T-cell (primary cell): ENCODE measurements around the gene NDUFB6. TPM values are rescaled to one million over a fixed set of nuclear protein-coding genes. Genes with fewer than 3 reads are reported as not detected.

ENCODE experiments used
- ATAC-seq, 4 experiments: fragments of 200-7000 bp in 3 of 4; fragments of 150-1000 bp in 1 of 4; cut with Tn5 transposase; replicated peaks in 1 of 4; 1 replicate in 3 of 4; 2 replicates in 1 of 4; pipeline ENCODE4 v1.10.0; 2021; ENCODE audit warnings: moderate library complexity in 3 of 4, mild to moderate bottlenecking in 2 of 4, moderate number of reproducible peaks in 1 of 4
- CTCF ChIA-PET, 2 donors: fragments of 300-600 bp; sonication (Branson Sonifier 250); formaldehyde crosslinking; loops; one replicate each; lab custom pipeline; 2022; ENCODE audit warnings: antibody characterized with exemption in 2 of 2; lab: Charles Lee
- POLR2A ChIA-PET, 2 donors: fragments of 300-600 bp; sonication (Branson Sonifier 250); formaldehyde crosslinking; loops; one replicate each; lab custom pipeline; 2022; ENCODE audit warnings: antibody characterized with exemption in 2 of 2; lab: Charles Lee
- DNase-seq, 35 experiments: peaks; one replicate each; pipeline versions ENCODE4 v3.0.0 to v3.0.0-alpha.2; 2013 to 2023
- H3K27ac ChIP-seq: one replicate; pipeline ENCODE4 v1.5.1; 2013; ENCODE audit warnings: low read length
- H3K27me3 ChIP-seq, 2 experiments: replicated peaks in 1 of 2; 1 replicate in 1 of 2; 2 replicates in 1 of 2; pipeline versions ENCODE4 v1.6.1 to v1.7.0; 2013; ENCODE audit warnings: low read length in 1 of 2, mixed read lengths in 1 of 2; ENCODE audit not compliant: control insufficient read depth in 2 of 2, insufficient read depth in 2 of 2; ENCODE audit errors: extremely low read depth in 1 of 2
- H3K36me3 ChIP-seq, 2 donors: 1 replicate in 1 of 2; 2 replicates in 1 of 2; pipeline versions ENCODE4 v1.6.1 to v1.7.0; 2013; ENCODE audit warnings: low read length in 1 of 2; ENCODE audit not compliant: control insufficient read depth in 2 of 2, insufficient read depth in 1 of 2; ENCODE audit errors: extremely low read depth in 1 of 2
- H3K4me1 ChIP-seq, 2 experiments: 1 replicate in 1 of 2; 2 replicates in 1 of 2; pipeline versions ENCODE4 v1.6.1 to v1.7.0; 2013; ENCODE audit warnings: low read length in 2 of 2, mixed read lengths in 1 of 2; ENCODE audit not compliant: insufficient read depth in 2 of 2, control insufficient read depth in 1 of 2; ENCODE audit errors: extremely low read depth in 1 of 2
- H3K4me3 ChIP-seq, 2 donors: 1 replicate in 1 of 2; 2 replicates in 1 of 2; pipeline versions ENCODE4 v1.5.1 to v1.7.0; 2013; ENCODE audit warnings: mild to moderate bottlenecking in 2 of 2, low read length in 1 of 2, moderate library complexity in 1 of 2; ENCODE audit not compliant: control insufficient read depth in 1 of 2; ENCODE audit errors: extremely low read depth in 1 of 2
- H3K9me3 ChIP-seq: 2 replicates; pipeline ENCODE4 v1.7.0; 2013
- H3K27ac Mint-ChIP-seq, 2 donors: one replicate each; pipeline ENCODE4 v1.8.0; 2020 to 2021; ENCODE audit warnings: mild to moderate bottlenecking in 2 of 2, mixed read lengths in 2 of 2
- H3K27me3 Mint-ChIP-seq, 2 donors: one replicate each; pipeline ENCODE4 v1.8.0; 2021 to 2022; ENCODE audit warnings: mixed read lengths in 2 of 2
- H3K36me3 Mint-ChIP-seq: one replicate; pipeline ENCODE4 v1.8.0; 2021; ENCODE audit warnings: mixed read lengths
- H3K4me1 Mint-ChIP-seq, 3 donors: one replicate each; pipeline ENCODE4 v1.8.0; 2020 to 2022; ENCODE audit warnings: mixed read lengths in 3 of 3, mild to moderate bottlenecking in 1 of 3
- H3K4me3 Mint-ChIP-seq, 3 donors: one replicate each; pipeline ENCODE4 v1.8.0; 2020 to 2022; ENCODE audit warnings: mild to moderate bottlenecking in 3 of 3, mixed read lengths in 3 of 3, moderate library complexity in 3 of 3
- H3K9me3 Mint-ChIP-seq, 3 donors: one replicate each; pipeline ENCODE4 v1.8.0; 2020 to 2022; ENCODE audit warnings: mixed read lengths in 3 of 3
- WGBS: methylation state at CpG from one replicate; pipeline ENCODE4 v1.1.5; 2013; ENCODE audit warnings: missing lambda C conversion rate; ENCODE audit not compliant: insufficient coverage; 5-methylcytosine and 5-hydroxymethylcytosine counted together
- total RNA-seq, 35 experiments: library from RNA in 6 of 35; stranded (reverse) in 6 of 35; fragments of 120-200 nt in 1 of 35; gene quantifications; one replicate each; pipeline versions ENCODE4 v1.2.1 to v1.2.4 and lab custom pipeline; 2013 to 2026

NDUFB6 gene
- total RNA-seq, 5 donors from 2014 or later (not counting 1 experiment from before 2014, with no cell fraction given), result 14.8 to 21.9 (median 18.3) TPM

GRCh38 chr9:32574858-32575257 is 1.9 kb upstream of the NDUFB6 start:
- peaks cover 4 to 19% of the 10 kb centered on the region in 2 experiments for H3K4me1 ChIP-seq
- peaks cover 29 to 30% (median 30%) of the 10 kb centered on the region in 3 donors for H3K4me1 Mint-ChIP-seq
- no peak overlapping the region for H3K27ac ChIP-seq
- H3K27me3 ChIP-seq, result no peaks in the 10 kb centered on the region
- ChIA-PET CTCF (interaction anchor here (0.5 to 4.0 kb wide), 10 partner anchors 14 to 493 kb away, joined by 3 to 115 read pairs (median 3); partner anchors contain the start of genes ACO1 (in 1 of the 2) and RIGI (in 1 of the 2)), POLR2A (no interaction called here)
- 71% methylated on average over 1 of the region's 1 CpG for WGBS
- no peak for ATAC-seq
- no peak for DNase-seq
- H3K27ac Mint-ChIP-seq, result no peak overlapping the region
- no peaks in the 10 kb centered on the region for H3K9me3 ChIP-seq
- H3K27me3 Mint-ChIP-seq, result peaks cover 4 to 13% of the 10 kb centered on the region in 2 donors
- no peak overlapping the region for H3K4me3 Mint-ChIP-seq
- H3K4me3 ChIP-seq, result no peak overlapping the region
- no peaks in the 10 kb centered on the region for H3K36me3 ChIP-seq
- H3K36me3 Mint-ChIP-seq, result peaks cover 5% of the 10 kb centered on the region
- H3K9me3 Mint-ChIP-seq, result no peaks in the 10 kb centered on the region

- WGBS, result 92% methylated on average over 2 of the region's 7 CpGs
- CTCF ChIA-PET, result interaction anchor here (0.5 to 4.0 kb wide), 7 partner anchors 18 to 393 kb away, joined by 3 to 115 read pairs (median 18); partner anchors contain the start of genes ACO1 (in 1 of the 2), RIGI (in 1 of the 2), SMIM27 (in 1 of the 2) and TOPORS (in 1 of the 2)
These were observed 862 bp upstream of the NDUFB6 start for GRCh38 chr9:32573821-32574220.

GRCh38 chr9:32571969-32572899 is 725 bp downstream of the NDUFB6 start:
- Histone ChIP-seq H3K36me3 (peaks cover 6 to 9% of the 10 kb centered on the region in 2 donors), H3K27me3 (no peaks in the 10 kb centered on the region), H3K9me3 (no peaks in the 10 kb centered on the region), H3K4me3 (peak overlapping the region; percentile 84 to 100), H3K4me1 (peaks cover 4 to 19% of the 10 kb centered on the region in 2 experiments), H3K27ac (peak overlapping the region; percentile 85)
- H3K36me3 Mint-ChIP-seq, result peaks cover 19% of the 10 kb centered on the region
- CTCF ChIA-PET, result interaction anchor here (0.6 to 4.0 kb wide), 30 partner anchors 9 to 431 kb away, joined by 3 to 115 read pairs (median 4); partner anchors contain the start of genes ACO1 (in 2 of the 2), RIGI (in 1 of the 2), SMIM27 (in 1 of the 2) and TOPORS (in 1 of the 2)
- peaks cover 33 to 36% (median 34%) of the 10 kb centered on the region in 3 donors for H3K4me1 Mint-ChIP-seq
- no peaks in the 10 kb centered on the region for H3K27me3 Mint-ChIP-seq
- ATAC-seq (peak; percentile 83 to 87 (median 86)), DNase-seq (peak; percentile 41 to 89 (median 75))
- 0% methylated on average over 4 of the region's 17 CpGs for WGBS
- H3K9me3 Mint-ChIP-seq, result no peaks in the 10 kb centered on the region
- H3K27ac Mint-ChIP-seq, result peak overlapping the region; percentile 98 to 99
- peak overlapping the region; percentile 98 to 99 (median 99) for H3K4me3 Mint-ChIP-seq
- POLR2A ChIA-PET, result interaction anchor here (0.6 to 2.0 kb wide), 7 partner anchors 18 to 1290 kb away, joined by 3 to 7 read pairs (median 5); partner anchors contain the start of genes ACO1 (in 1 of the 2), DNAJA1 (in 1 of the 2), RIGI (in 1 of the 2) and SMIM27 (in 1 of the 2)

More at GRCh38 chr9:32573821-32574220, 862 bp upstream of the NDUFB6 start:
- Histone ChIP-seq H3K9me3 (no peaks in the 10 kb centered on the region), H3K27me3 (no peaks in the 10 kb centered on the region), H3K4me1 (peaks cover 4 to 19% of the 10 kb centered on the region in 2 experiments), H3K4me3 (no peak overlapping the region), H3K27ac (peak overlapping the region; percentile 85), H3K36me3 (peaks cover 0 to 3% of the 10 kb centered on the region in 2 donors)
- peaks cover 30 to 34% (median 34%) of the 10 kb centered on the region in 3 donors for H3K4me1 Mint-ChIP-seq
- peak overlapping the region; percentile 98 to 99 (median 99) for H3K4me3 Mint-ChIP-seq
- DNase-seq (no peak), ATAC-seq (no peak)
- H3K27me3 Mint-ChIP-seq, result peaks cover 4 to 7% of the 10 kb centered on the region in 2 donors
- H3K36me3 Mint-ChIP-seq, result peaks cover 7% of the 10 kb centered on the region
- POLR2A ChIA-PET, result interaction anchor here in 1 of 2 donors (0.6 to 1.1 kb wide), 2 partner anchors 11 to 23 kb away, joined by 3 to 7 read pairs; no protein-coding TSS in a partner anchor
- H3K9me3 Mint-ChIP-seq, result no peaks in the 10 kb centered on the region
- H3K27ac Mint-ChIP-seq, result peak overlapping the region; percentile 98 to 99

- CTCF ChIA-PET, result no interaction called here
- Histone ChIP-seq H3K9me3 (no peaks in the 10 kb centered on the region), H3K27me3 (no peaks in the 10 kb centered on the region), H3K4me3 (no peak overlapping the region), H3K4me1 (peaks cover 4 to 19% of the 10 kb centered on the region in 2 experiments), H3K27ac (no peak overlapping the region), H3K36me3 (peaks cover 15 to 24% of the 10 kb centered on the region in 2 donors)
- peaks cover 32% of the 10 kb centered on the region for H3K36me3 Mint-ChIP-seq
- 97% methylated on average over 3 of the region's 4 CpGs for WGBS
- no peak overlapping the region for H3K4me3 Mint-ChIP-seq
- POLR2A ChIA-PET, result no interaction called here
- no peaks in the 10 kb centered on the region for H3K9me3 Mint-ChIP-seq
- no peak for DNase-seq
- no peak overlapping the region for H3K27ac Mint-ChIP-seq
- no peaks in the 10 kb centered on the region for H3K27me3 Mint-ChIP-seq
- no peak for ATAC-seq
- H3K4me1 Mint-ChIP-seq, result peaks cover 37 to 39% (median 39%) of the 10 kb centered on the region in 3 donors
These were observed 2.7 kb downstream of the NDUFB6 start for GRCh38 chr9:32570262-32570661.

- Histone ChIP-seq H3K4me1 (peaks cover 0 to 8% of the 10 kb centered on the region in 2 experiments), H3K27ac (no peak overlapping the region), H3K9me3 (no peaks in the 10 kb centered on the region), H3K4me3 (no peak overlapping the region), H3K27me3 (no peaks in the 10 kb centered on the region), H3K36me3 (peaks cover 15 to 30% of the 10 kb centered on the region in 2 donors)
- no peaks in the 10 kb centered on the region for H3K27me3 Mint-ChIP-seq
- no peak for DNase-seq
- no peak overlapping the region for H3K4me3 Mint-ChIP-seq
- H3K27ac Mint-ChIP-seq, result no peak overlapping the region
- ChIA-PET CTCF (interaction anchor here (0.9 to 1.2 kb wide), 2 partner anchors 13 to 187 kb away, joined by 3 to 4 read pairs; no protein-coding TSS in a partner anchor), POLR2A (no interaction called here)
- H3K36me3 Mint-ChIP-seq, result peaks cover 34% of the 10 kb centered on the region
- no peak for ATAC-seq
- WGBS, result 97% methylated on average over 26 of the region's 26 CpGs
- peaks cover 27 to 45% (median 35%) of the 10 kb centered on the region in 3 donors for H3K4me1 Mint-ChIP-seq
- H3K9me3 Mint-ChIP-seq, result no peaks in the 10 kb centered on the region
These were observed 6.2 kb downstream of the NDUFB6 start for GRCh38 chr9:32566770-32567169.
